Esophagus muscularis mucosa (tissue), 4 donors: Measurements from ENCODE around the gene NAXD. TPM values are rescaled to one million over a fixed set of nuclear protein-coding genes. Genes with fewer than 3 reads are reported as not detected.

Experiments
- DNase-seq: peaks from one replicate; pipeline ENCODE4 v3.0.0-alpha.2; 2017; ENCODE audit errors: extremely low spot score
- H3K27ac ChIP-seq, 4 donors: fragments of 200-600 bp; sonication (generic); replicated peaks in 1 of 4; 1 replicate in 3 of 4; 2 replicates in 1 of 4; pipeline ENCODE4 v1.5.1; 2016 to 2019; ENCODE audit warnings: mild to moderate bottlenecking in 1 of 4
- H3K27me3 ChIP-seq, 4 donors: fragments of 200-600 bp; sonication (generic); one replicate each; pipeline versions ENCODE4 v1.5.1 to v1.6.0; 2016 to 2019
- H3K36me3 ChIP-seq, 4 donors: fragments of 200-600 bp; sonication (generic); one replicate each; pipeline ENCODE4 v1.5.1; 2016 to 2019
- H3K4me1 ChIP-seq, 4 donors: fragments of 200-600 bp; sonication (generic); one replicate each; pipeline ENCODE4 v1.5.1; 2016 to 2019
- H3K4me3 ChIP-seq, 4 donors: fragments of 200-600 bp; sonication (generic); 1 replicate in 2 of 4; 2 replicates in 2 of 4; pipeline ENCODE4 v1.5.1; 2016 to 2019; ENCODE audit warnings: mild to moderate bottlenecking in 4 of 4, moderate library complexity in 1 of 4
- H3K9me3 ChIP-seq, 4 donors: fragments of 200-600 bp; sonication (generic); 1 replicate in 3 of 4; 2 replicates in 1 of 4; pipeline ENCODE4 v1.5.1; 2016 to 2019
- CTCF ChIP-seq, 3 experiments: fragments of 200-600 bp in 2 of 3; fragments of 450-650 bp in 1 of 3; sonication (generic) in 2 of 3; IDR thresholded peaks; one replicate each; pipeline ENCODE4 v1.5.1; 2017 to 2019; ENCODE audit warnings: antibody characterized with exemption in 3 of 3, mild to moderate bottlenecking in 2 of 3, moderate library complexity in 1 of 3
- EP300 ChIP-seq: sonication (generic); formaldehyde crosslinking; IDR thresholded peaks from one replicate; pipeline ENCODE4 v1.6.1; 2017; ENCODE audit warnings: antibody characterized with exemption
- POLR2A ChIP-seq: fragments of 450-650 bp; IDR thresholded peaks from one replicate; pipeline ENCODE4 v1.6.1; 2017; ENCODE audit warnings: antibody characterized with exemption, moderate library complexity, mild to moderate bottlenecking, low read depth
- POLR2AphosphoS5 ChIP-seq, 2 donors: sonication (generic); formaldehyde crosslinking; IDR thresholded peaks; one replicate each; pipeline ENCODE4 v1.6.1; 2017; ENCODE audit warnings: antibody characterized with exemption in 2 of 2
- WGBS: methylation state at CpG from one replicate; pipeline ENCODE4 v1.1.5; 2018; 5-methylcytosine and 5-hydroxymethylcytosine counted together
- intact Hi-C: fragments of 100-400 bp; cut with DNase I; formaldehyde crosslinking; loops from one replicate; pipeline ENCODE4 v1.15.1; 2023
- total RNA-seq, 4 donors: library from RNA; depleted of rRNA; stranded (reverse); fragments of >200 nt; gene quantifications; one replicate each; pipeline versions ENCODE4 v1.1.0 to v1.2.1, GENCODE V29; 2016

NAXD gene
- total RNA-seq, 4 donors from 2014 or later, result 29.9 to 34.5 (median 34.0) TPM

GRCh38 chr13:110683203-110683883, 68.0 kb downstream of the NAXD start:
- intact Hi-C loops, result loop anchor here (5.0 kb wide), 1 partner anchor 134 kb away; no protein-coding TSS in a partner anchor
- peak overlapping the region in 1 of 4 donors; percentile 15 for H3K27ac ChIP-seq
- H3K9me3 ChIP-seq, result no peaks in the 10 kb centered on the region
- 73% methylated on average over 5 of the region's 5 CpGs for WGBS
- H3K4me3 ChIP-seq, result no peak overlapping the region
- H3K36me3 ChIP-seq, result peaks cover 49 to 99% (median 85%) of the 10 kb centered on the region in 4 donors
- H3K27me3 ChIP-seq, result no peaks in the 10 kb centered on the region
- H3K4me1 ChIP-seq, result no peaks in the 10 kb centered on the region
- no peak for DNase-seq
- TF ChIP-seq CTCF (IDR thresholded peaks at IDR 0.05), result peak in 1 of 3 experiments; percentile 62
- no peak for TF ChIP-seq POLR2A

- H3K4me3 ChIP-seq, result no peak overlapping the region
- no peak for DNase-seq
- no peaks in the 10 kb centered on the region for H3K4me1 ChIP-seq
- H3K27ac ChIP-seq, result peak overlapping the region in 1 of 4 donors; percentile 15
- no peaks in the 10 kb centered on the region for H3K9me3 ChIP-seq
- 92% methylated on average over 5 of the region's 5 CpGs for WGBS
- TF ChIP-seq POLR2AphosphoS5 (IDR thresholded peaks at IDR 0.05) (no peak), EP300 (no peak), CTCF (IDR thresholded peaks at IDR 0.05) (no peak), POLR2A (no peak)
- intact Hi-C loops, result loop anchor here (5.0 kb wide), 1 partner anchor 133 kb away; no protein-coding TSS in a partner anchor
- H3K27me3 ChIP-seq, result no peaks in the 10 kb centered on the region
- peaks cover 46 to 99% (median 84%) of the 10 kb centered on the region in 4 donors for H3K36me3 ChIP-seq
Observed at GRCh38 chr13:110683921-110684320, 68.6 kb downstream of the NAXD start.

GRCh38 chr13:110684388-110685056, 69.2 kb downstream of the NAXD start:
- TF ChIP-seq POLR2AphosphoS5 (IDR thresholded peaks at IDR 0.05) (no peak), EP300 (no peak), CTCF (IDR thresholded peaks at IDR 0.05) (no peak), POLR2A (no peak)
- Histone ChIP-seq H3K27ac (no peak overlapping the region), H3K36me3 (peaks cover 43 to 100% (median 85%) of the 10 kb centered on the region in 4 donors)

GRCh38 chr13:110685305-110686020, 70.1 kb downstream of the NAXD start:
- no peak for DNase-seq
- TF ChIP-seq POLR2AphosphoS5 (IDR thresholded peaks at IDR 0.05) (peak in 1 of 2 donors; percentile 26), EP300 (no peak)
- WGBS, result 88% methylated on average over 11 of the region's 11 CpGs
- Histone ChIP-seq H3K27me3 (no peaks in the 10 kb centered on the region), H3K27ac (peak overlapping the region in 1 of 4 donors; percentile 44), H3K4me3 (no peak overlapping the region), H3K36me3 (peaks cover 43 to 100% (median 86%) of the 10 kb centered on the region in 4 donors), H3K9me3 (no peaks in the 10 kb centered on the region), H3K4me1 (no peaks in the 10 kb centered on the region)
- intact Hi-C loops, result no loop called here

More at GRCh38 chr13:110684388-110685056, 69.2 kb downstream of the NAXD start:
- H3K4me1 ChIP-seq, result no peaks in the 10 kb centered on the region
- H3K4me3 ChIP-seq, result no peak overlapping the region
- H3K27me3 ChIP-seq, result no peaks in the 10 kb centered on the region
- no peaks in the 10 kb centered on the region for H3K9me3 ChIP-seq
- intact Hi-C loops, result loop anchor here (5.0 kb wide), 1 partner anchor 133 kb away; no protein-coding TSS in a partner anchor
- WGBS, result 84% methylated on average over 8 of the region's 8 CpGs
- DNase-seq, result no peak

GRCh38 chr13:110687736-110688135, 72.4 kb downstream of the NAXD start:
- no peak overlapping the region for H3K4me3 ChIP-seq
- H3K9me3 ChIP-seq, result no peaks in the 10 kb centered on the region
- peaks cover 29 to 90% (median 77%) of the 10 kb centered on the region in 4 donors for H3K36me3 ChIP-seq
- 89% methylated on average over 16 of the region's 16 CpGs for WGBS
- no peaks in the 10 kb centered on the region for H3K27me3 ChIP-seq
- no peak for DNase-seq
- no peaks in the 10 kb centered on the region for H3K4me1 ChIP-seq
- intact Hi-C loops, result no loop called here
- no peak overlapping the region for H3K27ac ChIP-seq
- TF ChIP-seq EP300 (no peak), CTCF (IDR thresholded peaks at IDR 0.05) (no peak), POLR2AphosphoS5 (IDR thresholded peaks at IDR 0.05) (no peak)
